GM23338 (cell line): ENCODE measurements around the gene NTM. TPM values are rescaled to one million over a fixed set of nuclear protein-coding genes. Genes with fewer than 3 reads are reported as not detected.

Experiments
- ATAC-seq: fragments of 200-7000 bp; cut with Tn5 transposase; 3 replicates; pipeline ENCODE4 v1.9.1; 2020
- DNase-seq: peaks from one replicate; pipeline ENCODE4 v3.0.0-alpha.2; 2015; ENCODE audit warnings: low spot score
- H2AFZ ChIP-seq: fragments of 200-600 bp; sonication (generic); 2 replicates; pipeline ENCODE4 v1.8.0; 2016; ENCODE audit warnings: antibody characterized with exemption, mild to moderate bottlenecking, moderate library complexity
- H3F3A ChIP-seq: fragments of 200-600 bp; sonication (generic); replicated peaks from 2 replicates; pipeline ENCODE4 v1.8.0; 2017; ENCODE audit warnings: antibody characterized with exemption, mixed run types, low read depth
- H3K27ac ChIP-seq: fragments of 200-600 bp; sonication (generic); 2 replicates; pipeline ENCODE4 v1.6.1; 2016; ENCODE audit warnings: low read depth
- H3K27me3 ChIP-seq: fragments of 200-600 bp; sonication (generic); 2 replicates; pipeline ENCODE4 v1.8.0; 2016; ENCODE audit warnings: mild to moderate bottlenecking, mixed run types, moderate library complexity; ENCODE audit not compliant: insufficient read depth
- H3K36me3 ChIP-seq: fragments of 200-600 bp; sonication (generic); 2 replicates; pipeline ENCODE4 v1.8.0; 2016; ENCODE audit warnings: mild to moderate bottlenecking; ENCODE audit not compliant: insufficient read depth
- H3K4me1 ChIP-seq: fragments of 200-600 bp; sonication (generic); 2 replicates; pipeline ENCODE4 v1.8.0; 2016; ENCODE audit warnings: mild to moderate bottlenecking, moderate library complexity; ENCODE audit not compliant: insufficient read depth
- H3K4me2 ChIP-seq: fragments of 200-600 bp; sonication (generic); 2 replicates; pipeline ENCODE4 v1.7.1; 2017; ENCODE audit warnings: mixed run types
- H3K4me3 ChIP-seq: fragments of 200-600 bp; sonication (generic); 2 replicates; pipeline ENCODE4 v1.6.1; 2016; ENCODE audit warnings: mixed run types
- H3K79me2 ChIP-seq: fragments of 200-600 bp; sonication (generic); replicated peaks from 2 replicates; pipeline ENCODE4 v1.8.0; 2017; ENCODE audit warnings: mild to moderate bottlenecking; ENCODE audit not compliant: insufficient read depth
- H3K9me2 ChIP-seq: fragments of 200-600 bp; sonication (generic); 2 replicates; pipeline ENCODE4 v1.8.0; 2017; ENCODE audit not compliant: insufficient read depth
- H4K20me1 ChIP-seq: fragments of 200-600 bp; sonication (generic); replicated peaks from 2 replicates; pipeline ENCODE4 v1.8.0; 2017; ENCODE audit warnings: mild to moderate bottlenecking; ENCODE audit not compliant: insufficient read depth
- H3K27ac Mint-ChIP-seq: 2 replicates; pipeline ENCODE4 v1.8.0; 2020; ENCODE audit warnings: inconsistent platforms, mild to moderate bottlenecking, moderate library complexity, mixed read lengths
- H3K27me3 Mint-ChIP-seq: 3 replicates; pipeline ENCODE4 v1.8.0; 2022; ENCODE audit warnings: low read depth, mild to moderate bottlenecking, moderate library complexity, mixed read lengths, inconsistent platforms; ENCODE audit not compliant: insufficient read depth, poor library complexity
- H3K36me3 Mint-ChIP-seq: 3 replicates; pipeline ENCODE4 v1.8.0; 2021; ENCODE audit warnings: low read depth, mild to moderate bottlenecking, inconsistent platforms, moderate library complexity, mixed read lengths
- H3K4me1 Mint-ChIP-seq: 3 replicates; pipeline ENCODE4 v1.8.0; 2020; ENCODE audit warnings: mild to moderate bottlenecking, inconsistent platforms, mixed read lengths
- H3K4me3 Mint-ChIP-seq: 3 replicates; pipeline ENCODE4 v1.8.0; 2021; ENCODE audit warnings: moderate library complexity, mild to moderate bottlenecking, inconsistent platforms, mixed read lengths
- H3K9me3 Mint-ChIP-seq: 3 replicates; pipeline ENCODE4 v1.8.0; 2020; ENCODE audit warnings: moderate library complexity, mild to moderate bottlenecking, inconsistent platforms, mixed read lengths
- EZH2 ChIP-seq: fragments of 200-600 bp; sonication (generic); IDR thresholded peaks from one replicate; pipeline ENCODE4 v1.8.0; 2017; ENCODE audit warnings: antibody characterized with exemption, mild to moderate bottlenecking, low read depth; ENCODE audit not compliant: unreplicated experiment
- JUNB ChIP-seq: IDR thresholded peaks from one replicate; pipeline ENCODE4 v1.6.1; 2016; ENCODE audit warnings: antibody characterized with exemption; ENCODE audit not compliant: unreplicated experiment
- POLR2AphosphoS5 ChIP-seq: IDR thresholded peaks from 2 replicates; pipeline ENCODE4 v1.6.1; 2016; ENCODE audit warnings: antibody characterized with exemption, low read depth
- REST ChIP-seq: IDR thresholded peaks from one replicate; pipeline ENCODE4 v1.6.1; 2018; ENCODE audit warnings: antibody characterized with exemption; ENCODE audit not compliant: unreplicated experiment
- ZNF331 ChIP-seq: fragments of 250-450 bp; sonication (Bioruptor Pico); IDR thresholded peaks from 2 replicates; pipeline ENCODE4 v1.5.0; 2020; ENCODE audit warnings: low read depth, mild to moderate bottlenecking, moderate library complexity
- ZNF462 ChIP-seq: fragments of 250-450 bp; sonication (Bioruptor Pico); IDR thresholded peaks from 2 replicates; pipeline ENCODE4 v1.5.0; 2020; ENCODE audit warnings: mild to moderate bottlenecking, moderate library complexity
- polyA plus RNA-seq: library from polyadenylated mRNA; unstranded; fragments of >200 nt; fragmentation: Nextera tagmentation; extraction: Ambion mirVana; gene quantifications from 2 replicates; pipeline ENCODE4 v1.2.1, GENCODE V29; 2016
- total RNA-seq: library from RNA; depleted of rRNA; stranded (reverse); fragments of >200 nt; shearing (Covaris generic); gene quantifications from 2 replicates; pipeline ENCODE4 v1.2.3, GENCODE V29; 2014

The NTM gene
- total and polyA plus RNA-seq, 2 experiments from 2014 or later = 10.6 to 14.6 TPM

GRCh38 chr11:132343445-132344175 is 973.2 kb downstream of the NTM start:
- ATAC-seq (no peak), DNase-seq (no peak)
- no peak overlapping the region for H3K4me3 ChIP-seq
- H3K27ac ChIP-seq = no peak overlapping the region
- H3K4me2 ChIP-seq = no peak overlapping the region
- peaks cover 13% of the 10 kb centered on the region for H3K4me1 Mint-ChIP-seq
- no peaks in the 10 kb centered on the region for H4K20me1 ChIP-seq
- H3K9me3 Mint-ChIP-seq = no peaks in the 10 kb centered on the region
- TF ChIP-seq EZH2 = no peak
- TF ChIP-seq REST = no peak
- no peak for TF ChIP-seq ZNF331
- no peak for TF ChIP-seq JUNB
- H3K4me1 ChIP-seq = peaks cover 6% of the 10 kb centered on the region; the same call in 1 of the 2 replicates
- no peaks in the 10 kb centered on the region for H3K9me2 ChIP-seq
- H2AFZ ChIP-seq = no peak overlapping the region
- H3K27me3 ChIP-seq = no peaks in the 10 kb centered on the region
- peaks cover 2% of the 10 kb centered on the region for H3K27me3 Mint-ChIP-seq
- H3K36me3 ChIP-seq = no peaks in the 10 kb centered on the region
- no peak overlapping the region for H3K27ac Mint-ChIP-seq
- no peaks in the 10 kb centered on the region for H3K79me2 ChIP-seq
- no peaks in the 10 kb centered on the region for H3F3A ChIP-seq
- no peak overlapping the region for H3K4me3 Mint-ChIP-seq
- no peaks in the 10 kb centered on the region for H3K36me3 Mint-ChIP-seq

GRCh38 chr11:132346558-132347148 is 976.2 kb downstream of the NTM start:
- H3F3A ChIP-seq = no peaks in the 10 kb centered on the region
- peaks cover 6% of the 10 kb centered on the region; the same call in 1 of the 2 replicates for H3K4me1 ChIP-seq
- no peak overlapping the region for H2AFZ ChIP-seq
- no peaks in the 10 kb centered on the region for H4K20me1 ChIP-seq
- no peaks in the 10 kb centered on the region for H3K79me2 ChIP-seq
- DNase-seq (no peak), ATAC-seq (no peak)
- no peaks in the 10 kb centered on the region for H3K9me2 ChIP-seq
- Mint-ChIP-seq H3K4me1 (peaks cover 13% of the 10 kb centered on the region), H3K27me3 (peaks cover 2% of the 10 kb centered on the region), H3K36me3 (no peaks in the 10 kb centered on the region), H3K27ac (no peak overlapping the region), H3K9me3 (no peaks in the 10 kb centered on the region), H3K4me3 (no peak overlapping the region)
- no peaks in the 10 kb centered on the region for H3K36me3 ChIP-seq
- H3K4me2 ChIP-seq = no peak overlapping the region
- H3K4me3 ChIP-seq = no peak overlapping the region
- H3K27me3 ChIP-seq = no peaks in the 10 kb centered on the region
- no peak overlapping the region for H3K27ac ChIP-seq
- no peak for TF ChIP-seq REST
- no peak for TF ChIP-seq JUNB
- TF ChIP-seq EZH2 = no peak
- no peak for TF ChIP-seq ZNF462 (CRISPR knock-in tag)
- TF ChIP-seq POLR2AphosphoS5 = no peak
